Effector memory CD8-positive, alpha-beta T cell (primary cell): ENCODE data around the gene MYBPH.

Experiments
- ATAC-seq: fragments of 150-1000 bp; cut with Tn5 transposase; replicated peaks from 2 replicates; pipeline ENCODE4 v1.10.0; 2021; ENCODE audit warnings: mild to moderate bottlenecking, moderate library complexity
- DNase-seq, 3 experiments: peaks; one replicate each; pipeline ENCODE4 v3.0.0; 2021
- H3K27ac Mint-ChIP-seq, 2 donors: one replicate each; pipeline ENCODE4 v1.8.0; 2022; ENCODE audit warnings: mild to moderate bottlenecking in 2 of 2, mixed read lengths in 2 of 2, moderate library complexity in 2 of 2
- H3K27me3 Mint-ChIP-seq, 2 donors: one replicate each; pipeline ENCODE4 v1.8.0; 2022; ENCODE audit warnings: mixed read lengths in 2 of 2
- H3K36me3 Mint-ChIP-seq: one replicate; pipeline ENCODE4 v1.8.0; 2022; ENCODE audit warnings: mild to moderate bottlenecking, moderate library complexity, mixed read lengths; ENCODE audit not compliant: insufficient read depth
- H3K4me1 Mint-ChIP-seq, 2 donors: one replicate each; pipeline ENCODE4 v1.8.0; 2022; ENCODE audit warnings: low read depth in 2 of 2, mixed read lengths in 2 of 2
- H3K4me3 Mint-ChIP-seq, 2 donors: one replicate each; pipeline ENCODE4 v1.8.0; 2022; ENCODE audit warnings: mild to moderate bottlenecking in 2 of 2, mixed read lengths in 2 of 2, moderate library complexity in 2 of 2
- H3K9me3 Mint-ChIP-seq, 2 donors: one replicate each; pipeline ENCODE4 v1.8.0; 2022; ENCODE audit warnings: mixed read lengths in 2 of 2

MYBPH gene

DNA sequence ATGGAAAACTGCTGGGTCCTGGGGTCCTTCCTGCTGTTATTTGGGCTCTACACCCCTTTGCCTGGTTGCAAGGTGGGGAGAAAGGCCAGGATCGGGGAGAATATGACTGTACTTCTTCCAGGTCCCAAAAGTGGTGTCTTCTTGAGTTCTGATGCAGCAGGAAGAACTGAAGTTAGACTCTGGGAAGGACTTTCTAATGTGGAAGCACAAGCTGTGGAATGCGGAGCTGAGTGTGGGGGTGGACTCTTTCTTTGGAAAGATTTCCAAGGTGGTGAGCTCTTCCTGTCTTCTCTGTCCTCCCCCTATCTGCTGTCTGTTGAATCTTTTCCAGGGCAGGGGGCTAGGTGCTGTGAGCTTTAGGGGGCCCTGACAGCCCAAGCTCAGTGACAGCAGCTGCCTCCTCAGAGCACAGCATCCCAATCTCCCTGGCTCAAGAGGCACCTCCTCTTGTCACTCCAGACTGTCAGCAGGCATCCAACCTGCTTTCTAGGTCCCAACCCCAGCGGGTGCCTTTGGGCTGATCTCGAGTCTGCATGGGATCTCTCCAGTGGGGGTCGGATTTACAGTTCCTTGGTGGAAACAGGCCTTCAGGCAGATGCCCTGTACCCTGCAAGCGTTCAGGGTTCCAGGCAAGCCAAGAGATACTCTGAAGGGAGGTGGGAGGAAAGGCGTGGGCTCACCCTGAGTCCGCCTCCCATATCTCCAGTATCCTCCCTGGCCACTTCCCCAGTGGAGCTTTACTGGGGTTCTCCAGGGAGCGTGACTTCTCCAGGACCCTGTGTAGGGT is 24.9 kb downstream of the MYBPH start:
- H3K9me3 Mint-ChIP-seq = no peaks in the 10 kb centered on the region
- H3K27me3 Mint-ChIP-seq = peaks cover 24 to 71% of the 10 kb centered on the region in 2 donors
- ATAC-seq (no peak), DNase-seq (no peak)
- no peak overlapping the region for H3K4me3 Mint-ChIP-seq
- H3K36me3 Mint-ChIP-seq = peaks cover 3% of the 10 kb centered on the region
- no peak overlapping the region for H3K27ac Mint-ChIP-seq
- H3K4me1 Mint-ChIP-seq = no peaks in the 10 kb centered on the region

DNA sequence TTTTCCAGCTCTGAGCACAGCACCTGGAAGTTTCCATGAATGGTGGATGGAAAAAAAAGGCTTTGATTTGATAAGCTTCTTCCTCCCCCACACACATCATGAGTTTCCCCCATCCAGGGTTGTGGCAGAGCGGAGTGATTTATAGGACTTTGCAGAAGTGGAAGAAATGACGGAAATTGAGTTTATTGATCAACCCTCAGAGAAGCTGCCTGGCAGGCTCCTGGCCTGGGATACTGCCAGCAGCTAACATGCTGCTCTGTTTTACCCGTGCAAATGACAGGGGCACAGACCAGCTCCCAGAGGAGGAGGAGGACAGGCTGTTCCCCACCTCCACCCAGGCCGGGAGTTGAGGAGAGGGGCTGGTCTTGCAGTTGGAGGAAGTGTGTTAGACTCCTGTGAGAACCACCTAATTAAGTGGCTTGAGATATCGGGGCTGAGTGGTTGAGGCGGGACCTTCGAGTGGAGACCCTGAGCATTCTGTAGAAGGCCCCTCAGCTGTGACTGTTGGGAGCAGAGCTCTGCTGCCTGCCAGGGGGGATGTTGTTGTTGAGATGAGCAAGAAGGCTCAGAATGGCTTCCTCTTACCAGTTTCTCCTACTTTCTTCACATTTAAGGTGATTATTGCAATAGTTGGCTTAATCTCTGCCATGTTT is 26.3 kb downstream of the MYBPH start:
- Mint-ChIP-seq H3K27ac (no peak overlapping the region), H3K4me1 (no peaks in the 10 kb centered on the region), H3K9me3 (no peaks in the 10 kb centered on the region), H3K36me3 (peaks cover 3% of the 10 kb centered on the region), H3K4me3 (no peak overlapping the region), H3K27me3 (peaks cover 24 to 69% of the 10 kb centered on the region in 2 donors)
- DNase-seq = no peak
- no peak for ATAC-seq

DNA sequence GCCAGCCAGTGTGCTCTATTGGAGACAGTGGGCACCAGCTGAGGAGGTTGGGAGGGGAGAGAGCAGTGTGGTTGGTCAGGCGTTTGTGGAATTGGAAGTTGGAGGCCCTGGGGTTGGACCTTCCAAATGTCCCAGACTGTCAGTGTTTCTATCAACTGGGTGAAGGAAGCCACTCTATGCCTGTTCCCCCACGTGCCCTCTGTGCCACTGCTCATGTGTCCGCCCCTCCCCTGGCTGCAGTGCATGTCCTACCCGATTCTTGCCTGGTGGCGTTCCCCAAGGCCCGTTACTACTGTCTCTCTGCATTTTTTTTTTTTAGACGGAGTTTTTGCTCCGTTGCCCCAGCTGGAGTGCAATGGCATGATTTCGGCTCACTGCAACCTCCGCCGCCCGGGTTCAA is 27.0 kb downstream of the MYBPH start:
- H3K27me3 Mint-ChIP-seq = peaks cover 22 to 67% of the 10 kb centered on the region in 2 donors
- no peak for ATAC-seq
- H3K36me3 Mint-ChIP-seq = peaks cover 3% of the 10 kb centered on the region
- H3K4me3 Mint-ChIP-seq = no peak overlapping the region
- H3K27ac Mint-ChIP-seq = no peak overlapping the region
- DNase-seq = no peak
- H3K4me1 Mint-ChIP-seq = no peaks in the 10 kb centered on the region
- no peaks in the 10 kb centered on the region for H3K9me3 Mint-ChIP-seq

DNA sequence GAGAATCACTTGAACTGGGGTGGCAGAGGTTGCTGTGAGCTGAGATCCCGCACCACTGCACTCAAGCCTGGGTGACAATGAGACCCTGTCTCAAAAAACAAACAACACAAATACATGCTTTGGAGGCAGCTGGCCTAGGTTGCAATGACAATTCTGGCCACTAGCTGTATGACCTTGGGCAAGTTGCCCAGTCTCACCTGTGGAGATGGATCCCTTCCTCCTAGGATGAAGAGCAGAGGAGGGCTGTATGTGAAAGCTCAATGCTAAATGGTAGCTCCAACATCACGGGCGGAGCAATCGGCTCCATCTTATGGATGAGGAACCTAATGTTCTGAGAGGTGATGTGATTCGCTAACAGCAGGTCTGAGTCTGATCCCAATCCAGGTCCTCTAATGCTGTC is 27.5 kb downstream of the MYBPH start:
- no peak for ATAC-seq
- DNase-seq = no peak
- H3K9me3 Mint-ChIP-seq = no peaks in the 10 kb centered on the region
- peaks cover 3% of the 10 kb centered on the region for H3K36me3 Mint-ChIP-seq
- H3K4me3 Mint-ChIP-seq = no peak overlapping the region
- H3K27me3 Mint-ChIP-seq = peaks cover 18 to 66% of the 10 kb centered on the region in 2 donors
- H3K4me1 Mint-ChIP-seq = no peaks in the 10 kb centered on the region
- H3K27ac Mint-ChIP-seq = no peak overlapping the region

DNA sequence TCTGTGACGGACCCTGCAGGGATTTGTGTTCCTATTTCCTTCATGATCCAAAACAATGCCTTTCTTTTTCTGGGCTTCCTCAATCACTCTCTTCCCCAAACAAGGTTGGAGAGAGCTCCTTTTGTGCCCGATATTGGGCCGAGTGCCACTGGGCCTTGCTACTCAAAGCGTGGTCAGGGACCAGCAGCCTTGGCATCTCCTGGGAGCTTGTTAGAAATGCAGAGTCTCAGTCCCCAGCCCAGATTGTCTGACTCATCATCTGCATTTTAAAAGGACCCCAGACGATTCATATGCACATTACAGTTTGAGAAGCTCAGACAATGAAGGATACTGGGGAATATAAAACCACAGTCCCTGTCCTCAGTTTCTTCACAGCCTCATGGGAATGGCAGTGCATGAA is 28.2 kb downstream of the MYBPH start:
- Mint-ChIP-seq H3K27me3 (peaks cover 15 to 62% of the 10 kb centered on the region in 2 donors), H3K4me1 (no peaks in the 10 kb centered on the region), H3K9me3 (no peaks in the 10 kb centered on the region), H3K36me3 (peaks cover 3% of the 10 kb centered on the region), H3K4me3 (no peak overlapping the region), H3K27ac (no peak overlapping the region)
- no peak for DNase-seq
- ATAC-seq = no peak

DNA sequence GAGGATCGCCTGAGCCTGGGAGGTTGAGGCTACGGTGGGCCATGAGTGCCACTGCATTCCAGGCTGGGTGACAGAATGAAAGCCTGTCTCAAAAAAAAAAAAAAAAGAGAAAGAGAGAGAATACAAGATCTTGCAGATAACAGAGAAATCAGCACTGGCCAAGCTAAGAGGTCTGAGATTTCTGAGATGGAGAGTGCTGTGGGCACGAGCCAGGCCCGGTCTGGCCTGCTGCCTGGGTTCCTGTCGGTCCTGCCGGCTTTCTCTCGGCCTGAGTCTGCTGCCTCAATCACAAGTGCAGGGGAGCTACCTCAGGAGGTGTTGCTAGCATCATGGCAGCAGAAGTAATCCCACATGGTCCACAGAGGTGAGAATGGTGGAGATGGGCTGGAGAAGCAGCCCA is 29.1 kb downstream of the MYBPH start:
- ATAC-seq (no peak), DNase-seq (no peak)
- no peaks in the 10 kb centered on the region for H3K9me3 Mint-ChIP-seq
- H3K27ac Mint-ChIP-seq = no peak overlapping the region
- peaks cover 3% of the 10 kb centered on the region for H3K36me3 Mint-ChIP-seq
- H3K4me1 Mint-ChIP-seq = no peaks in the 10 kb centered on the region
- no peak overlapping the region for H3K4me3 Mint-ChIP-seq
- H3K27me3 Mint-ChIP-seq = peaks cover 12 to 60% of the 10 kb centered on the region in 2 donors

DNA sequence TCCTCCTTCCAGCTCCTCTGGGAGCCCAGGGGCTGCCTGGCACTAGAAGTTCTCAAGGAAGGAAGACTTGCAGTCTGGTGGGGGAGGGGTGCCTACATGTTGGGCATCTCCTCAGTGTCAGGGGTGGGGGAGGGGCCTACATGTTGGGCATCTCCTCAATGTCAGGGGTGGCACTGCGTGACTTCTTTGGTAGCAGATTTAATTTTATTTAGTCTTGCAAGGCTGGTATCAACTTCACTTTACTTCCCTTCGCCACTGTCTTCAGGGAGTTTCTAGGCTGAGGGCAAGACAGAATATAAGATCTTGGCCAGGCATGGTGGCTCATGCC is 29.6 kb downstream of the MYBPH start:
- peaks cover 3% of the 10 kb centered on the region for H3K36me3 Mint-ChIP-seq
- no peak overlapping the region for H3K4me3 Mint-ChIP-seq
- ATAC-seq (no peak), DNase-seq (no peak)
- H3K9me3 Mint-ChIP-seq = no peaks in the 10 kb centered on the region
- H3K27ac Mint-ChIP-seq = no peak overlapping the region
- peaks cover 10 to 55% of the 10 kb centered on the region in 2 donors for H3K27me3 Mint-ChIP-seq
- no peaks in the 10 kb centered on the region for H3K4me1 Mint-ChIP-seq

DNA sequence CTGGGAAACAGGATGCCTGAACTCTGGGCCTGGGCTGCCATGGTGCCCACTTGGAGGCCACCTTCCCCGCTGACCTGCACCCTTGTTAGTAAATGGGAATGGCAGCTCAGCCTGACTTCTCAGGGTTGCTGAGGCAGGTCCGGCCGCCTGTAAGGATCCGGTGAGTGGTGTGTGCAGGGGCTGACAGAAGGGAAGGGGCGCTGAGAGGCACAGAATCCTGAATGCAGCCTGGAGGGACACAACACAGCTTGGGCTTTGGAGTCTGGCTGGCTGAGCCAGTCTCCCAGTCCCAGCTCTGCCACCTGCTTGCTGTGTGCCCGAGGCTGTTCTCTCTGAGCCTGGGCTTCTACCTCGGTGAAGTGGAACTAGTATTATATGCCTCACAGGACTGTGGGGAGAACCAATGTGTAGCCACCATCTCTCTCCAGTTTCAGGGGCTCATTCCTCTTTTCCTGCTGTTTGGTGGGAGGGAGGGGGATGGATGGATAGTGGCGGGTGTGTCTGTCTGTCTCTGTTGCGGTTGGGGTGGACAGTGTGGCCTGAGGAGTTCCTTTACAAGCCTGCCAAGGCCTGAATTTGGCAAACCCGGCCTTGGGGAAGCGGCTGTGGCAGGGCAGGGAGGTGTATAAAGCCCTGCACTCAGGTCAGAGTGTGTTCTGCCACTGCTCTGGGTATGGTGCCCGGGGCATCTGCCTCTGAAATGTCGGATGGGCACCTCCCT is 30.1 kb downstream of the MYBPH start:
- Mint-ChIP-seq H3K4me3 (no peak overlapping the region), H3K36me3 (peaks cover 3% of the 10 kb centered on the region), H3K4me1 (no peaks in the 10 kb centered on the region), H3K9me3 (no peaks in the 10 kb centered on the region), H3K27me3 (peaks cover 10 to 50% of the 10 kb centered on the region in 2 donors), H3K27ac (no peak overlapping the region)
- DNase-seq = no peak
- no peak for ATAC-seq

DNA sequence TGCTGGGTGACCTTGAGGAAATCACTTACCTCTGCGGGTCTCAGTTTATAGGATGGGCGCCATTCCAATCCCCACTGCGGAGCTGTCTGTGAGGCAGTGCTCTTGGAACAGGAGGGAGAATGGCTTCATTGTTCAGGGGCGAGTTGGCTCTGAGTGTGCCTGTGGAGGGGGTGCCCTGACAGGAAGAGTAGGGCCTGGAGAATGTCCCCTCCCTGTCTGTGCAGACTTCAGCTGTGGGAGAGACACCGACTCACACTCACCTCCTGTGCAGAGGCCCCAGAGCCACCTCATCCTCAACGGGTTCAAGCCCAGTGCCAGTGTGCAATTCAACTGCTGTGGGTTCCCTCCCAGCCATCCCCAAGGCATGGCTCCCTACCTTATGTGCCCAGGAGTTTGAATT is 31.0 kb downstream of the MYBPH start:
- Mint-ChIP-seq H3K4me1 (no peaks in the 10 kb centered on the region), H3K36me3 (peaks cover 3% of the 10 kb centered on the region), H3K9me3 (no peaks in the 10 kb centered on the region), H3K27me3 (peaks cover 10 to 42% of the 10 kb centered on the region in 2 donors), H3K4me3 (no peak overlapping the region), H3K27ac (no peak overlapping the region)
- DNase-seq (no peak), ATAC-seq (no peak)

DNA sequence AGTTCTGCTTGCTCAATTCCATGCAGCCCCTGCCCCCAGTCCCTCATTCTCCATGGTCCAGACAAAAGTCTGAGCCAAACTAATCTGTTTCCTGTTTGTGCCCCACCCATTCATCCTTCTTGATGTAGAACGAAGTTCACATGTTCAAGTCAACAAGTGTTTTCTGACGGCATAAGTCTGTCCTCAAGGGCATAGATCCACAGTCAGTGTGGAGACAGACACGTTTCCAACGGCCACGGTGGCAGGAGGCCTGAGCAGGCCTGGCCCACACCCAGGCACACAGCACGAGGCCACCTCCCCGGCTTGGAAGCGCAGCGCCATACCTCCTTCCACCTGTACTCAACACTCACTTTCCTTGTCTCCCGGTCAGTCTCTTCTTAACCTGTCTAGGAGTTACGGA is 32.0 kb downstream of the MYBPH start:
- Mint-ChIP-seq H3K9me3 (no peaks in the 10 kb centered on the region), H3K4me3 (no peak overlapping the region), H3K4me1 (no peaks in the 10 kb centered on the region), H3K27me3 (peaks cover 10 to 31% of the 10 kb centered on the region in 2 donors), H3K36me3 (peaks cover 3% of the 10 kb centered on the region), H3K27ac (no peak overlapping the region)
- ATAC-seq = no peak
- no peak for DNase-seq

DNA sequence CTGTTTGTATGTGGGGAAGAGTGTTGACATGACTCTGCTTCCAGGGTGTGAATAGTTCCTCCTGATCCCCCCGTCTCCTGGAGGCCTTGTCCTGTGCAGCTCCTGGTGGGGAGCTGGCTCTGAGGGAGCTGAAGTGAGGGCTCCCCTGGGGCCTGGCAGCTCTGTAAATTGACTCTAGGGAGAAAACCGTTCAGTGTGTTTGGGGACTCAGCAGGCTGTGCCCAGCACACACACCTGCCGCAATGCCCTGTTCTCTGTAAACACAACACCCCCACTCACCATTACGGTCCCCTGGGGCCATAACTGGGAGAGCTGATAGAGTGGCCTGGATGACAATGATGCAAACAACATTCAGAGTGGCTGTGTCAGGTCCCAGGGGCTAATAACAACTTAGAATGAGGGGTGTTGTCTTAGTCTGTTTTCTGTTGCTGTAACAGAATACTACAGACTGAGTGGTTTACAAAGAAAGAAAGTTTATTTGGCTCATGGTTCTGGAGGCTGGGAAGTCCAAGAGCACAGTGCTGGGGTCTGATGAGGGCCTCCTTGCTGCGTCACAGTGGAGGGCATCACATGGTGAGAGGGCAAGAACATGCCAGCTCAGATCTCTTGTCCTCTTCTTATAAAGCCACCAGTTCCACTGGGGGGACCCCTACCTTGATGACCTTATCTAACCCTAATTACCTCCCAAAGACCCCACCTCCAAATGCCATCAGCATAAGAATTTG is 32.8 kb downstream of the MYBPH start:
- no peak overlapping the region for H3K27ac Mint-ChIP-seq
- ATAC-seq (no peak), DNase-seq (no peak)
- H3K4me1 Mint-ChIP-seq = no peaks in the 10 kb centered on the region
- H3K36me3 Mint-ChIP-seq = peaks cover 3% of the 10 kb centered on the region
- no peak overlapping the region for H3K4me3 Mint-ChIP-seq
- peaks cover 10 to 31% of the 10 kb centered on the region in 2 donors for H3K27me3 Mint-ChIP-seq
- H3K9me3 Mint-ChIP-seq = no peaks in the 10 kb centered on the region

DNA sequence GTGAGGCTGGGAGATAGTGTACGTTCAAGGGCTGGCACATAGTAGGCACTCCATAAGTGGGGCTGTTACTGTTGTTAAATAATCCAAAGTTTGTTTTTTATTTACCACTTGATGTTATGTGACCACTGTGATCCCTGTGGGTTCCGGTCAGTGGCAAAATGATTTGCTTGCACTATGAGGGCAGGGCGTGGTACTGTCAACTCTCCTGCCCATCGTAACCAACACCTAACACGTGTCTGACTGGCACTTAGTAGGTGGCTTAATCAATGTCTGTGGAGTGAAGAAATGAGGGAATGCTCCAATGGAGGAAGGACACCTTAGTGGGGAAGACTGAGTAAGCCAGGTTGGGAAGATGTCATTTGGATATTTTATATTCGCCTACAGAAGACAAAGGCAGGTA is 33.5 kb downstream of the MYBPH start:
- H3K27ac Mint-ChIP-seq = no peak overlapping the region
- H3K4me3 Mint-ChIP-seq = no peak overlapping the region
- no peaks in the 10 kb centered on the region for H3K9me3 Mint-ChIP-seq
- ATAC-seq (no peak), DNase-seq (no peak)
- H3K4me1 Mint-ChIP-seq = no peaks in the 10 kb centered on the region
- peaks cover 13 to 35% of the 10 kb centered on the region in 2 donors for H3K27me3 Mint-ChIP-seq
- no peaks in the 10 kb centered on the region for H3K36me3 Mint-ChIP-seq

DNA sequence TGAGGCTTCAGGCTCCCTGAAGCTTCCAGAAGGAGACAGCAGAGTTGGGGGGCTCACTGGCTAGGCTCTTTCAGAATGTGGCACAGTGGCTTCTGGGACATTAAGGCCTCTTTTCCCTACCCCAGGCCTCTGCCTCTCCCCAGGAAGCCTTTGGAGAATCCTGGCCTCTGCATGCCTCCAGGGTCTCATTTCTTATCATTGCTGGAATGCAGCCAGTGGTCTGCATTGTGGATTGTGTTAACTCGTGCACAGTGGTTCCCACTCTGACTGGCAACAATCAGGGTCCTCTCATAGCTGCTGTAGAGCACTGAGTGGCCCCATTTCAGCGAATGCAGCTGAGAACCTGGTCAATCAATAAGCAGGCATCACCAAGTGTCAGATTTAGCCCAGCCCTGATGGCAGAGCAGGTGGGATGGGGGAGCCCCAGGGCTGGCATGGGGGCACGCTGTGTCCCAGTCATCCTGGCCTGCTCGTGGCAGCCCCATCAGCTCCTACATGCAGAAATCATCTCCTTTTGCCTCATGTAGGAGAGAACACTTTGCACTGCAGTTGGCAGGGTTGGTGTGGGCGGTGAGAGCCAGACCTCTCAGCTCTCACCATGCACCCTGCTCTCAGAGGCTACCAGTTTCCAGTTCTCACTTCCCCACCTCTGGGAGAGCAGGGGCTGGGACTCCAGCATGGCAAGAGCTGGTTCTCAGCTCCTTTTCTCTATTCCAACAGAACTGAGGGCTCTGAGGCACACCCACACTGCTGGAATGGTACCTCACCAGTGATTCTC is 34.7 kb downstream of the MYBPH start:
- no peak overlapping the region for H3K4me3 Mint-ChIP-seq
- no peak overlapping the region for H3K27ac Mint-ChIP-seq

More for the DNA sequence above, 34.7 kb downstream of the MYBPH start:
- H3K4me1 Mint-ChIP-seq = peaks cover 2 to 3% of the 10 kb centered on the region in 2 donors
- ATAC-seq = no peak
- H3K9me3 Mint-ChIP-seq = no peaks in the 10 kb centered on the region
- no peaks in the 10 kb centered on the region for H3K36me3 Mint-ChIP-seq
- H3K27me3 Mint-ChIP-seq = peaks cover 21 to 46% of the 10 kb centered on the region in 2 donors
- no peak for DNase-seq
